SJSA1 (cell line): ENCODE data around the gene OR1S2. TPM values are rescaled to one million over a fixed set of nuclear protein-coding genes. Genes with fewer than 3 reads are reported as not detected.

Source experiments
- DNase-seq, 2 experiments: peaks; one replicate each; pipeline ENCODE4 v3.0.0-alpha.2; 2015 to 2020; ENCODE audit warnings: low spot score in 2 of 2, low read depth in 1 of 2
- H3K27ac ChIP-seq: fragments of 250-450 bp; sonication (Bioruptor Pico); 2 replicates; pipeline ENCODE4 v1.5.1; 2020; ENCODE audit warnings: mild to moderate bottlenecking, moderate library complexity
- H3K27me3 ChIP-seq: fragments of 250-450 bp; sonication (Bioruptor Pico); replicated peaks from 2 replicates; pipeline ENCODE4 v1.5.1; 2020; ENCODE audit warnings: mild to moderate bottlenecking, moderate library complexity
- H3K36me3 ChIP-seq: fragments of 250-450 bp; sonication (Bioruptor Pico); 2 replicates; pipeline ENCODE4 v1.5.1; 2020; ENCODE audit warnings: mild to moderate bottlenecking
- H3K4me1 ChIP-seq: fragments of 250-450 bp; sonication (Bioruptor Pico); replicated peaks from 2 replicates; pipeline ENCODE4 v1.6.1; 2021; ENCODE audit warnings: mild to moderate bottlenecking
- H3K4me3 ChIP-seq: fragments of 250-450 bp; sonication (Bioruptor Pico); 2 replicates; pipeline ENCODE4 v1.5.1; 2020; ENCODE audit warnings: mild to moderate bottlenecking
- H3K9me3 ChIP-seq: fragments of 250-450 bp; sonication (Bioruptor Pico); replicated peaks from 2 replicates; pipeline ENCODE4 v1.5.1; 2020; ENCODE audit warnings: mild to moderate bottlenecking
- total RNA-seq: library from RNA; depleted of rRNA; stranded (reverse); fragments of >200 nt; shearing (Covaris generic); gene quantifications from 2 replicates; pipeline ENCODE4 v1.2.3, GENCODE V29; 2014; rRNA removed

OR1S2 gene
- total RNA-seq, 1 experiment from 2014 or later, result not detected

- Histone ChIP-seq H3K4me3 (no peak overlapping the region), H3K4me1 (no peaks in the 10 kb centered on the region), H3K27me3 (0 out of 2 replicates have a peak, but pooled peaks cover 6% of the 10 kb centered on the region)
These were observed 26.4 kb downstream of the OR1S2 start for GRCh38 chr11:58177409-58178054.

GRCh38 chr11:58165504-58166106, 38.3 kb downstream of the OR1S2 start:
- Histone ChIP-seq H3K4me1 (no peaks in the 10 kb centered on the region), H3K36me3 (no peaks in the 10 kb centered on the region), H3K9me3 (no peaks in the 10 kb centered on the region), H3K4me3 (no peak overlapping the region), H3K27me3 (no peaks in the 10 kb centered on the region; the same call in 1 of the 2 replicates), H3K27ac (no peak overlapping the region)
- DNase-seq, result no peak

More at GRCh38 chr11:58177409-58178054, 26.4 kb downstream of the OR1S2 start:
- Histone ChIP-seq H3K27ac (no peak overlapping the region), H3K36me3 (no peaks in the 10 kb centered on the region), H3K9me3 (no peaks in the 10 kb centered on the region)
- DNase-seq, result no peak

GRCh38 chr11:58164990-58165389, 39.0 kb downstream of the OR1S2 start:
- no peak overlapping the region for H3K27ac ChIP-seq
- DNase-seq, result no peak
- H3K9me3 ChIP-seq, result no peaks in the 10 kb centered on the region
- H3K36me3 ChIP-seq, result no peaks in the 10 kb centered on the region
- no peaks in the 10 kb centered on the region for H3K4me1 ChIP-seq
- no peaks in the 10 kb centered on the region; the same call in 1 of the 2 replicates for H3K27me3 ChIP-seq
- no peak overlapping the region for H3K4me3 ChIP-seq

- H3K9me3 ChIP-seq, result no peaks in the 10 kb centered on the region
- H3K27ac ChIP-seq, result no peak overlapping the region
- H3K36me3 ChIP-seq, result no peaks in the 10 kb centered on the region
- no peaks in the 10 kb centered on the region for H3K4me1 ChIP-seq
- H3K4me3 ChIP-seq, result no peak overlapping the region
- H3K27me3 ChIP-seq, result no peaks in the 10 kb centered on the region; the same call in 1 of the 2 replicates
- no peak for DNase-seq
These were observed 39.6 kb downstream of the OR1S2 start for GRCh38 chr11:58164389-58164788.

Other genes with a start within 250 kb of the OR1S2 start
- not detected in 2 replicates for gene OR9Q1, start 180.3 kb downstream of the OR1S2 start, total RNA-seq
- not detected in 2 replicates for gene OR6Q1, start 173.2 kb downstream of the OR1S2 start, total RNA-seq
- gene OR9I1, start 78.6 kb downstream of the OR1S2 start, total RNA-seq, result not detected in 2 replicates
- gene OR9Q2, start 15.1 kb downstream of the OR1S2 start, total RNA-seq, result not detected in 2 replicates
- not detected in 2 replicates for gene OR1S1, start 8.6 kb upstream of the OR1S2 start, total RNA-seq
- gene OR10Q1, start 24.8 kb upstream of the OR1S2 start, total RNA-seq, result not detected in 2 replicates
- not detected in 2 replicates for gene OR10W1, start 64.1 kb upstream of the OR1S2 start, total RNA-seq
- not detected in 2 replicates for gene OR5B17, start 154.9 kb upstream of the OR1S2 start, total RNA-seq
- not detected in 2 replicates for gene OR5B3, start 202.7 kb upstream of the OR1S2 start, total RNA-seq
- gene OR5B2, start 224.0 kb upstream of the OR1S2 start, total RNA-seq, result not detected in 2 replicates
- not detected in 2 replicates for gene OR5B12, start 238.1 kb upstream of the OR1S2 start, total RNA-seq